Uterus (tissue), 4 donors: ENCODE data around the gene ADGRD2. TPM values are rescaled to one million over a fixed set of nuclear protein-coding genes. Genes with fewer than 3 reads are reported as not detected.

ENCODE experiments used
- DNase-seq, 2 donors: peaks; one replicate each; pipeline ENCODE4 v3.0.0-alpha.2; 2019 to 2020
- H3K27ac ChIP-seq, 2 donors: fragments of 200-600 bp; sonication (generic); 1 replicate in 1 of 2; 2 replicates in 1 of 2; pipeline ENCODE4 v1.5.1; 2016 to 2018
- H3K27me3 ChIP-seq, 2 donors: fragments of 200-600 bp; sonication (generic); one replicate each; pipeline ENCODE4 v1.5.1; 2018 to 2019; ENCODE audit warnings: control low read depth in 1 of 2
- H3K36me3 ChIP-seq, 2 donors: fragments of 200-600 bp; sonication (generic); one replicate each; pipeline ENCODE4 v1.5.1; 2019; ENCODE audit warnings: control low read depth in 1 of 2
- H3K4me1 ChIP-seq, 2 donors: fragments of 200-600 bp; sonication (generic); one replicate each; pipeline ENCODE4 v1.5.1; 2018 to 2019; ENCODE audit warnings: control low read depth in 1 of 2
- H3K4me3 ChIP-seq, 2 donors: fragments of 200-600 bp; sonication (generic); 1 replicate in 1 of 2; 2 replicates in 1 of 2; pipeline ENCODE4 v1.5.1; 2018 to 2019; ENCODE audit warnings: mild to moderate bottlenecking in 1 of 2
- H3K9me3 ChIP-seq, 2 donors: fragments of 200-600 bp; sonication (generic); one replicate each; pipeline ENCODE4 v1.5.1; 2019; ENCODE audit warnings: control low read depth in 1 of 2
- POLR2A ChIP-seq, 2 donors: fragments of 450-650 bp; IDR thresholded peaks; one replicate each; pipeline ENCODE4 v1.6.1; 2016; ENCODE audit warnings: antibody characterized with exemption in 2 of 2, mild to moderate bottlenecking in 1 of 2, moderate library complexity in 1 of 2
- intact Hi-C: fragments of 100-400 bp; cut with DNase I; formaldehyde crosslinking; loops from one replicate; pipeline ENCODE4 v1.15.1; 2023; ENCODE audit warnings: low total_unique reads
- total RNA-seq, 4 donors: library from RNA; depleted of rRNA in 3 of 4; stranded (reverse); fragments of >200 nt in 3 of 4; gene quantifications; one replicate each; pipeline versions ENCODE4 v1.1.0 to v1.2.4, GENCODE V29; 2014 to 2023
- TF ChIP-seq, protein P1 (sequence below), 4 experiments: fragments of 200-600 bp in 2 of 4; fragments of 450-650 bp in 2 of 4; sonication (generic) in 2 of 4; IDR thresholded peaks; one replicate each; pipeline ENCODE4 v1.5.1; 2016 to 2019; ENCODE audit warnings: antibody characterized with exemption in 4 of 4, mild to moderate bottlenecking in 2 of 4, moderate library complexity in 1 of 4
- donor health status: DM: yes; HTN: yes; CAD: no.

ADGRD2 gene
- total RNA-seq, 4 donors from 2014 or later = 0.76 TPM; not detected in 3

DNA sequence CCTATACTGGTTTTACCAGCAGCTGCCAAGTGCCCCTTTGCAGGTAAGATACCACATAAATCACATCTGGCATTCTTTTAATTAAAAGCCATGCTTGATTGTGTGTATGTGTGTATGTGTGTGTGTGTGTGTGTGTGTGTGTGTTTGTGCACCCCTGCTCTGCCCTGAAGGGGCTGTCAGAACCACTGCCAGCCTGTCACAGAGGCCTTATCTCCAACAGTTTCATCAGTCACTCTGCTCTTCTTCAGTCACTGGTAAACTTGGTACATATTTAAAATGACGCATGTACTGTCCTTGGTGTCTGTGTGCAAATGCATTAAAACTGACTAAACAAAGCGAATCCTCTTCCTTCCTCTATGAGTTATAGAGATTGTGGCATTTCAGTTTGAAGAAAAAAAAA lies 75.9 kb downstream of the ADGRD2 start:
- Histone ChIP-seq H3K27ac (no peak overlapping the region), H3K36me3 (no peaks in the 10 kb centered on the region), H3K4me3 (no peak overlapping the region), H3K27me3 (no peaks in the 10 kb centered on the region), H3K4me1 (no peaks in the 10 kb centered on the region), H3K9me3 (no peaks in the 10 kb centered on the region)
- TF ChIP-seq, protein P1, sequence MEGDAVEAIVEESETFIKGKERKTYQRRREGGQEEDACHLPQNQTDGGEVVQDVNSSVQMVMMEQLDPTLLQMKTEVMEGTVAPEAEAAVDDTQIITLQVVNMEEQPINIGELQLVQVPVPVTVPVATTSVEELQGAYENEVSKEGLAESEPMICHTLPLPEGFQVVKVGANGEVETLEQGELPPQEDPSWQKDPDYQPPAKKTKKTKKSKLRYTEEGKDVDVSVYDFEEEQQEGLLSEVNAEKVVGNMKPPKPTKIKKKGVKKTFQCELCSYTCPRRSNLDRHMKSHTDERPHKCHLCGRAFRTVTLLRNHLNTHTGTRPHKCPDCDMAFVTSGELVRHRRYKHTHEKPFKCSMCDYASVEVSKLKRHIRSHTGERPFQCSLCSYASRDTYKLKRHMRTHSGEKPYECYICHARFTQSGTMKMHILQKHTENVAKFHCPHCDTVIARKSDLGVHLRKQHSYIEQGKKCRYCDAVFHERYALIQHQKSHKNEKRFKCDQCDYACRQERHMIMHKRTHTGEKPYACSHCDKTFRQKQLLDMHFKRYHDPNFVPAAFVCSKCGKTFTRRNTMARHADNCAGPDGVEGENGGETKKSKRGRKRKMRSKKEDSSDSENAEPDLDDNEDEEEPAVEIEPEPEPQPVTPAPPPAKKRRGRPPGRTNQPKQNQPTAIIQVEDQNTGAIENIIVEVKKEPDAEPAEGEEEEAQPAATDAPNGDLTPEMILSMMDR (IDR thresholded peaks at IDR 0.05) = no peak
- TF ChIP-seq POLR2A (IDR thresholded peaks at IDR 0.05) = no peak
- DNase-seq = no peak
- intact Hi-C loops = no loop called here

GRCh38 chr9:124527781-124528180 lies 77.5 kb downstream of the ADGRD2 start:
- no peaks in the 10 kb centered on the region for H3K27me3 ChIP-seq
- H3K9me3 ChIP-seq = no peaks in the 10 kb centered on the region
- no peaks in the 10 kb centered on the region for H3K36me3 ChIP-seq
- no peak for DNase-seq
- no peak overlapping the region for H3K27ac ChIP-seq
- TF ChIP-seq, protein P1 (IDR thresholded peaks at IDR 0.05) = no peak
- TF ChIP-seq POLR2A (IDR thresholded peaks at IDR 0.05) = no peak
- H3K4me1 ChIP-seq = no peaks in the 10 kb centered on the region
- intact Hi-C loops = no loop called here
- H3K4me3 ChIP-seq = no peak overlapping the region

Other genes starting within 250 kb of the ADGRD2 start
- 10 to 100 TPM in 3 of 4 donors, 1 to 10 TPM in 1; 6.1 to 38.5 (median 34.7) TPM for gene NEK6, start 192.5 kb upstream of the ADGRD2 start, total RNA-seq
- gene PSMB7, start 35.0 kb upstream of the ADGRD2 start, total RNA-seq = 100 to 1,000 TPM in 2 of 4 donors, 10 to 100 TPM in 2; 86.1 to 292 (median 94.7) TPM
- gene NR5A1, start 56.9 kb downstream of the ADGRD2 start, total RNA-seq = under 1 TPM in 2 of 4 donors, not detected in 2; 0.14 to 0.58 TPM